HG02970 (cell line): ENCODE measurements around the gene SHE.

Source experiments
- ATAC-seq: cut with Tn5 transposase; IDR thresholded peaks from one replicate; pipeline ENCODE4 v1.9.1; 2021; ENCODE audit warnings: mild to moderate bottlenecking, moderate library complexity, moderate number of reproducible peaks; ENCODE audit not compliant: unreplicated experiment, low FRiP score

SHE gene

DNA sequence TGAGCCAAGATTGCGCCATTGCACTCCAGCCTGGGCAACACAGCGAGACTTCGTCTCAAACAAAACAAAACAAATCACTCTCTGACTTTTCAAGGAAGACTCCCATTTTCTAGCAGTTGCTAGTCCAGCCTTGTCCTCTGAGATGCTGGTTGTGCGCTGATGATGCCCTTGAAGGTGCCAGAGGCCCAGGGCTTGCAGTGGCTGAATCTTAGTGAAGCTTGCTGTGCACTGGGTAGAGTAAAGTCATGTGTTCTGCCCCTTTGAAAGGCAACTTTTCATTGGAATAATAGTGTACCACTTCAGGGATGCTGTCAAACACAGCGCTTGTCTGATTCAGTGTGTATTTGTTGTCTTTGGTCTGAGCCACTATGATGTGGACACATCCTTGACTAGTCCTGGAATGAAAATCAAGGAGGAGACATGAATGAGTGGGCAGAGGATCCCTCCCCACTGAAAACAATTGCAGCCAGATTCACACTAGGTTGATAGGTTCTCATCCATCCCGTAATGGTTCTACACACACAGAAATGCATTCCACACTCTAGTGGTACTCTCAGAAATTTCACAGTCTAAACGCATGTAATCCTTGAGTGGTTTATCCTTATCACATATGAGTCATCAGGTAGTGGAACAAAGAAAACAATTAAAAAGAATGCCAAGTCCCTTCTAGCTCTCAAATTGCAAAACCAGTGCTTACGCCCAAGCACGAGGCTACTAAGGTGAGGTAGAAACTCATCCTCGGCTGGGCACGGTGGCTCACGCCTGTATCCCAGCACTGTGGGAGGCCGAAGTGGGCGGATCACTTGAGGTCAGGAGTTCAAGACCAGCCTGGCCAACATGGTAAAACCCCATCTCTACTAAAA, 18.0 kb downstream of the SHE start:
- ATAC-seq: no peak

DNA sequence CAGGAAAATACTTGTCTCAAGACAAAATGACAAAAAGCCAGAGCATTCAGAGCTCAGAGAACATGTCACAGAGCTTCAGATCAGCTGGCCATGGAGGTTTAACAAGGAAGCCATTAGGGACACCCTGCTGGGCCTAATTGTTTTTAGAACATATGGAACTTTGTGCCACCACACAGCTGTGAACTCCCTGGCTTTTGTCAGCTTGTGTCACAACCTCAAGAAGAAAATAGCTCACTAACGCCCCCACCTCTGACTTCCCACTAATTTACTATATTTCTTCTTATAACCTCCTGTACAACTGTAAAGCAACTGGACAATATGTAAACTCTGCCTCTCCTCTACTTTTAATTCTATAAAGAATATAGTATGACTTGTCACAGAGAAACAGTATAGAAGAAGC, 21.2 kb downstream of the SHE start:
- no peak for ATAC-seq

DNA sequence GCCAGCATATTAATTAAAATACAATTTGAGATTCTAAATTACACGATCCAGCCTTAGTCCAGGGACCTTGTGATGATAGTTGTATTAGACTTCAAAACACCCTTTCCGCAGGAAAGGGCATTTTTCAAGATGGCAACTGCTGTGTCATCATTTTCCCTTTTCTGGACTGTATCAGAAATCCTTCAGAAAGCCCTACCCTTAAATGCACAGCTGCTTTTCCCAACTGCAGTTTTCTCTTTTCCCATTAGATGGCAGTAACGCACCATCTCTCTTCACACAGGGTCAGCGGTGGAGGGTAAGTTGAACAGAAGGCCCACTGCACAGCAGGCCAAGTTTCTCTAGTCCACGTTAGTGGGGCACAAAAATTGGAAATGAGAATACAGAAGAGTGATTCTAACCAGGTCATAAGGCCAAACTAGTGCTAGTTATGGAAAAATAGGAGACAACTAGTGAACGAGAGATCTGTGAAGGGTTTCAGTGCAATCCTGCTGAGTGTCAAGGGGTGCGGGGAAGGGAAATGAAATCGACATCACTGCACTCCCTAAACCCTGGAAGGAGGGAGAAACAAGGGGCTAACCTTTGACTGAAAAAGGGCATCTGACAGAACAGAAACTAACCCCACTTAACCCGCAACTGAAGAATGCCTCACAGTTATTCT, 22.3 kb downstream of the SHE start:
- peak; percentile 56 for ATAC-seq

DNA sequence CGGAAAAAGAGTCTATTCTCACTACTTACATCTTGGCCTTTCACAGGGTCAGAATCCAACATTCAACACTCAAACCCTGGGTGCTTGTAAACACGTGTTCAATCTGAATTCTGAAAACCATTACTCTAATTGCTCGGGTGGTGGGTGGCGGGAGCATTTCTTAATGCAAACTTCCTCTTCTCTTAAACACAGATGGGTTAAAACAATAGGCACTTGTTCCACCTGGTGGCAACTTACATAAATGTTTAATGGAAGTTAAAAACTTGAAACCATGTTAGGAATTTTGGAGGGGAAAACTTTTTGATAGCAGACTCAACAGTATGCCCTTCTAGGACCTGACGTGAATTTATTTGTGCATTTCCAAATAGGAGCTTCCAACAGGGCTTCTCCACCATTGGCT, 23.6 kb downstream of the SHE start:
- ATAC-seq: no peak

DNA sequence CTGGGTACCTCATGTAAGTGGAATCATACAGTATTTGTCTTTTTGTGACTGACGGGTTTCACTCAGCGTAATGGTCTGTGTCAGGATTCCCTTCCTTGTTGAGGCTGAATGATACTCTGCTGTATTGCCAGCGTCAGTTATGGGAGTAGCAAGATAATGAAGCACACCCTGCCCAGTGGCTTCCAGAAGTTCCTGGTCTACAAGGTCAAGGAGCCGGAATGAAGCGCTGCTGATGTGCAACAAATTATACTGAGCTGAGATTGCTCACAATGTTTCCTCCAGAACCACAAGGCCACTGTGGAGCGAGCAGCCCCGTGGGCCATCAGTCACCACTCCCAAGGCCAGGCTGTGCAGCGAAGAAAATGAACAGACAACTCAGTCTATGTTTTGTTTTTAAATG, 24.2 kb downstream of the SHE start:
- no peak for ATAC-seq

DNA sequence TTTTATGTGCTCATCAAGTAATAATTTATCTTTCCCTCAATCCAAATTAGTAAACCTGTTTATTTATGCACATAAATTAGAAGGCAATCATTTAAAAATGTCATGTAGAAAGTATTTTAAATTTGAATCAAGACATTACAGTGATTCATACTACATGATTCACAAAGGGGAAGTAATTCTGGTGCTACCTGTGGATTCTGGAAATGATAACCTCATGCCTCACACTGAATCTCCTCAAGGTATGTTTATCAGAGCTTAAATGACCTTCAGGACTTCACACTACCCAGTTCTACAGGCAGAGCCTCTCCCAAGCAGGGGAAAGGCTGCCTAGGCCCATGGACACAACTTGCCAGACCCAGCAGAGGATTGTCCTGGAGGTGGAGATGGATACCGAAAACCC, 25.4 kb downstream of the SHE start:
- no peak for ATAC-seq

DNA sequence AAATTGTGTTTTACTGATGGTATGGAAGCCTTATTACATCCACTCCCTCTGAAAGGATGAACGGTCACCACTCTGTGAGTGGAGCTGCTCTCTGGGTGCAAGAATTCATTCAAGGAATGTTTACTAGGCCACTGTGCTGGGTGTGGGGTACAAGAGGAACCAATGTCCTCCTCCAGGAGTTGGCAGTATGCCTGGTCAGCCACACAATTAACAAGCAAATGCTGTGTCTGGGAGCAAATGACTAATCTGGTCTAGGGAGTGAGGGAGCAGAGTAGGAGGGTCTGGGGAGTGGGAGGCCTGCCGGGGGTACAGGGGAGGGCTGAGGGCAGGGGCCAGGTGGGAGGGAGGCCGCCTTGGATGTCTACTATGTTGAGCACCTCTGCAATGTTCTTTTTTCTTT, 27.4 kb downstream of the SHE start:
- no peak for ATAC-seq

DNA sequence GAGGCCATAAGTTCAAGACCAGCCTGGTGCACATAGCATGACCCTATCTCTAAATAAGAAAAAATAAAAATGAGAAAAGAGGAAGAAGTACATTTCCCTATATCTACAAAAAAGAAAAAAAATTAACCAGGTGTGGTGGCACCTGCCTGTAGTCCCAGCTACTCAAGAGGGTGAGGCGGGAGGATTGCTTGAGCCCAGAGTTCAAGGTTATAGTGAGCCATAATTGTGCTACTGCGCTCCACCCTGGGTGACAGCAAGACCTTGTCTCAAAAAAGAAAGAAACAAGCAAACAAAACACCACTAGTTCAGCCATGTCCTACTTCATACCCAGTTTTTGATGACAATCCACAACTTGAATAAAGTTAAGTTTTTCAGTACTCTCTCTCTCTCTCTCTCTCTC, 30.9 kb downstream of the SHE start:
- ATAC-seq: no peak

DNA sequence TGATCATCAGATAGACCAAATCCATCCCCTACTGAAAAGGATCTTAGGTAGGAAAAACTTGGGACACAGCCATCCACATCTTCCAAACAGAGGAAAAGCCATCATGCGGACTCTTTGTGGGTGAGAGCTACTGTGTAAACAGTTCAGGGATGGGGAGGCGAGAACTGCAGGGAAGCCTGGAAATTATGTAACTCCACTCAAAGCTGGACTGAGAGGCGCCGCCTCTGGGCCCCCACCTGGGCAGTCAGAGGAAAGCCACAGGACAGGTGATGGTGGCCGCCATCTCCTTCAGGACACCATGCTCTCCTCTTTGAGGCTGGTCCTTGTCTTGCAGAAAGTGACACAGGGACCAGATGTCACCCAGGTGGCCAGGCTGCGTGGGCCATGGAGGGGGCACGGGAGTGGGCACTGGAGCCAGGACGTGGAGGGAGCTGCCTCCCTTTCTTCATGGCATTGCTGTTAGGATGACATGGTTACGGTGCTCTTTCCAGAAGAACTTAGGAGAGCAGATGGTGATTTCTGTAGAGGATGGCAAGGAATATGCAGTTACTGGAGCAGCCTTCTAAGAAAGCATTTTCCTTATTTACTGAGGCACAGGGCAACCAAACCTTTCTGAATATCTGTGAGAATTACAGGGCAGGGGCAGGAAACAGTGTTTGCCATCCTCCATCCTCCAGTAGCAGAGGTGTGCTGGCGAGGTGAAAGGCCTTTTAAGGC, 32.2 kb downstream of the SHE start:
- no peak for ATAC-seq

DNA sequence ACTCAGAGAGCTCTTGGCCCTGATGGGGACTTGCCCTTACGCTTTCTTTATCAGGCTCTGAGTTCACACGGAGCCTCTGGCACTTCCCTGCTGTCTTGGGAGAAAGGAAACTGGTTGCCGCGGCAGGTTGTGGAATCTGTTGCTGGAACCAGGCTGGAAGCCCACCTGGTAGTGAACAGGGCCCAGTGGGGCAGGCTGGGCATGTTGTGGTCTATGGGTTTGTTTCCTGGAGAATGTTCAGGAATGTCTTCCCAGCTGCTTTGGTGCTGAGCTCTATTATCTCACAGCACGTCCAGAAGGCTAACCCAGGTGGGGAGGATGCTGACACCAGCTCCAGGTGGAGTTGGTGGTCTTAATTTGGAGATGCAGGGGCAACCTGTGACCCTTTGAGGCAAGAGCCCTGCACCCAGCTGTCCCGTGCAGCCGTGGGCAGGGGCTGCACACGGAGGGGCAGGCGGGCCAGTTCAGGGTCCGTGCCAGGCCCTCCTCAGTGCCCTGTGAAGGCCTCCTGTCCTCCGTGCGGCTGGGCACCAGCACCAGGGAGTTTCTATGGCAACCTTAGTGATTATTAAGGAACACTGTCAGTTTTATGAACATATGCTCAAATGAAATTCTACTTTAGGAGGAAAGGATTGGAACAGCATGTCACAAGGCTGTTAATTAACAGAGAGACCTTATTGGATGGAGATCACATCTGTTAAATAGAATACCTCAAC, 33.5 kb downstream of the SHE start:
- no peak for ATAC-seq

DNA sequence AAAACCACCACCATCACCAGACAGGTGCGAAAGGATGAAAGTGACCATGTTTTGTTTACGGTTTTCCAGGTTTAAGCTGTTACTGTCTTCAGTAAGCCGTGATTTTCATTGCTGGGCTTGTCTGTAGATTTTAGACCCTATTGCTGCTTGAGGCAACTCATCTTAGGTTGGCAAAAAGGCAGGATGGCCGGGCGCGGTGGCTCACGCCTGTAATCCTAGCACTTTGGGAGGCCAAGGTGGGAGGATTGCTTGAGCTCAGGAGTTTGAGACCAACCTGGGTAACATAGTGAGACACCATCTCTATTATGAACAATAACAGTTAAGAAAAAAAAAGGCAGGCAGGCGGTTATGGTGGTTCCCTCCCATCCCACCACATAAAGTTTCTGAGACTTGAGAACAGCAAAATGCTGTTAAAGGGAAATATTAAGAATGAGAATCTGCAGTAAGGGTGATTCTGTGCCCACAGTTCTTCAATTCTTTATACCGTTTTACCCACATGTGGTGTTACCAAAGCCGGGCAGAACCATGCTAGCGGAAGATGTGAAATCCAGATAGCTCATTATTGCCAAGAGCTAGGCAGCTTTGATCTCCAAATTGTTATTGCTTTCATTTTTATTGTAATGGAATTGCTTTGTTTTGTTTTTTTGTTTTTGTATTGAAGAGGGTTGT, 34.6 kb downstream of the SHE start:
- no peak for ATAC-seq

DNA sequence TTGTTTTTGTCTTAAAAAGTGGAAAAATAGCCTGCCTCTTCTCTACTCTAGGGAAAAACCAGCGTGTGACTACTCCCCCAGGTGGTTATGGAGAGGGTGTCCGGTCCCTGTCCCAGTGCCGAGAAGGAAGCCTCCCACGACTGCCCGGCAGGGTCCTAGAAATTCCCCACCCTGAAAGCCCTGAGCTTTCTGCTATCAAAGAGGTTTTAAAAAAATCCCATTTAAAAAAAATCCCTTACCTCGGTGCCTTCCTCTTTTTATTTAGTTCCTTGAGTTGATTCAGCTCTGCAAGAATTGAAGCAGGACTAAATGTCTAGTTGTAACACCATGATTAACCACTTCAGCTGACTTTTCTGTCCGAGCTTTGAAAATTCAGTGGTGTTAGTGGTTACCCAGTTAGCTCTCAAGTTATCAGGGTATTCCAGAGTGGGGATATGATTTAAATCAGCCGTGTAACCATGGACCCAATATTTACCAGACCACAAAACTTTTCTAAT, 35.2 kb downstream of the SHE start:
- ATAC-seq: no peak

DNA sequence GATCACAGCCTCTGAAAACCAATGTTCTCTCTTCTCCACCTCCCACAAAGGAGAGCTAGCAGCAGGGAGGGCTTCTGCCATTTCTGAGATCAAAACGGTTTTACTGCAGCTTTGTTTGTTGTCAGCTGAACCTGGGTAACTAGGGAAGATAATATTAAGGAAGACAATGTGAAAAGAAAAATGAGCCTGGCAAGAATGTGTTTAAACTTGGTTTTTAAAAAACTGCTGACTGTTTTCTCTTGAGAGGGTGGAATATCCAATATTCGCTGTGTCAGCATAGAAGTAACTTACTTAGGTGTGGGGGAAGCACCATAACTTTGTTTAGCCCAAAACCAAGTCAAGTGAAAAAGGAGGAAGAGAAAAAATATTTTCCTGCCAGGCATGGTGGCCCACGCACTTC, 36.0 kb downstream of the SHE start:
- ATAC-seq: no peak

DNA sequence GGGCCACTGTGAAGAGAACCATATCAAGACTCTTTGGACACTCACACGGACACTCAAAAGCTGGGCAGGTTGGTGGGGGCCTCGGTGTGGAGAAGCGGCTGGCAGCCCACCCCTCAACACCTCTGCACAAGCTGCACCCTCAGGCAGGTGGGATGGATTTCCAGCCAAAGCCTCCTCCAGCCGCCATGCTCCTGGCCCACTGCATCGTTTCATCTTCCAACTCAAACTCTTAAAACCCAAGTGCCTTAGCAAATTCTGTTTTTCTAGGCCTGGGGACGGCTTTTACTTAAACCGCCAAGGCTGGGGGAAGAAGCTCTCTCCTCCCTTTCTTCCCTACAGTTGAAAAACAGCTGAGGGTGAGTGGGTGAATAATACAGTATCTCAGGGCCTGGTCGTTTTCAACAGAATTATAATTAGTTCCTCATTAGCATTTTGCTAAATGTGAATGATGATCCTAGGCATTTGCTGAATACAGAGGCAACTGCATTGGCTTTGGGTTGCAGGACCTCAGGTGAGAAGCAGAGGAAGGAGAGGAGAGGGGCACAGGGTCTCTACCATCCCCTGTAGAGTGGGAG, 36.5 kb downstream of the SHE start:
- ATAC-seq: no peak

DNA sequence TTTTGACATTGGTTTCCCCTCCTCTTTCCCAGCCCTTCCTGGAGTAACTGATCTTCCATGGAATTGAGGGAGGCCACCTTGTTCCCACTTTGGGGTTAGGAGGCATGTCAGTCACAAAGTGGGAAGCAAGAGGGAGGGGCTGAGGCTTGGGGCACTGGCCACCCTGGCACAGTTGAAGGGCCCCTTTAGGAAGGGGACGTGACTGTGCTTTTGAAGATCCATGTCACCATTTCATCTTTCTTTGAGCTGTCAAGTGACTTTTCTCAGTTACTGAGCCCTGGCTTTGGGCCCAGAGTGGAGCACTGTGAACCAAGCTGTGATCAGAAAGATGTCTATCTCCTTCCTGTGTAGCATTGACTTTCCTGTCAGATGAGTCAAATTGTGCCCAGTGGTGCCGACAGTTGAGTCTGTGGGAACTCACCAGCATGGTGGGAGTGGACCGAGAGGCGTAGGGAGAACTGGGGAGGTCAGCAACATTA, 38.7 kb downstream of the SHE start:
- ATAC-seq: no peak

DNA sequence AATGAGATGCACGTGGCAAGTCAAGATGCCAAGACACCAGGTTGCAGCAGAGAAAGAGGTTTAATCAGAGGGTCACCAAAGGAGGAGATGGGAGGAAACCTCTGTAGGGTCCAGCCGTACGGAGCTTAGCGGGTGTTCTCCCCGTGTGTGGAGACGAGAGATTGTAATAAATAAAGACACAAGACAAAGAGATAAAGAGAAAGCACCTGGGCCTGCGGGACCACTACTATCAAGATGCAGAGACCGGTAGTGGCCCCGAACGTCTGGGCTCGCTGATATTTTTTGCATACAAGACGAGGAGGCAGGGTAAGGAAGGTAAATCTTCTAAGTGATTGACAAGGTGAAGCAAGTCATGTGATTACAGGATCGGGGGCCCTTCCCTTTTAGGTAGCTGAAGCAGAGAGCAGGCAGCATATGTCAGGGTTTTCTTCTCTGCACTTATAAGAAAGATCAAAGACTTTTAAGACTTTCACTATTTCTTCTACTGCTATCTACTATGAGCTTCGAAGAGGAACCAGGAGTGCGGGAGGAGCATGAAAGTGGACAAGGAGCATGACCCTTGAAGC, 41.4 kb downstream of the SHE start:
- no peak for ATAC-seq

DNA sequence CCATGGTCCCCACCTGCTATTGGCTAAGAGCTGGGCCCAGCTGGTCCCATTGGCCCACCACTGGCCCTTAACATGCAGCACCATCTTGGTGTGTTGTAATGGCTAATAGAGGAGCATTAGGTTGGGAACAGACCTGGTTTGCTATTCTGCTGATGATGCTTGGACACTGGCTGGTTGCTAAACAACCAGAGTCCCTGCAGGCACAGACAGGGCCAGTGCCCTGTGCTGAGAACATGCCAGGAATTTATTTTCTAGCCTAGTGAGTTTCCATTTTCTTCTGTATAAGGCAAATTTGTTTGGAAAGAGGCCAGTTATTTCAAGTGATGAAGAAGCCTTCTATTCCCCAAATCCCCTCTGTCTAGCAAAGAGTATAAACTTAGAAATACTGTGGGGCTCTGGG, 43.1 kb downstream of the SHE start:
- no peak for ATAC-seq

DNA sequence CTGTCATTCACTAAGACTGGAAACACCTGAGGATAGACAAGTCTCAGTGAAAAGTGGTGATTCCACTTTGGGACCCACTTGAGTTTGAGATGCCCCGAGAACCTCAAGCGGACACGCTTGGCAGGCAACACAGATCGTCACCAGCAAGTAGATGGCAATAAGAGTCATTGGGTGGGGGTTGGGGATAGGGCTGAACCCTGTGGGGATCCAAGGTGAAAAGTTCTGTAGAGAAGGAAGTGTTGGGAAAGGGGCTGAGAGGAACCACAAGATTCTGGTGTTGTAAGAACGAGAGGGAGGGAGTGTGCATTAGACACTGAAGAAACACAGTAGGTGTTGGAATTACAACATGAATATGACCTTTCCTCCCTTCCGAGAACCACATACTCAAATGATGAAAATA, 45.6 kb downstream of the SHE start:
- no peak for ATAC-seq

DNA sequence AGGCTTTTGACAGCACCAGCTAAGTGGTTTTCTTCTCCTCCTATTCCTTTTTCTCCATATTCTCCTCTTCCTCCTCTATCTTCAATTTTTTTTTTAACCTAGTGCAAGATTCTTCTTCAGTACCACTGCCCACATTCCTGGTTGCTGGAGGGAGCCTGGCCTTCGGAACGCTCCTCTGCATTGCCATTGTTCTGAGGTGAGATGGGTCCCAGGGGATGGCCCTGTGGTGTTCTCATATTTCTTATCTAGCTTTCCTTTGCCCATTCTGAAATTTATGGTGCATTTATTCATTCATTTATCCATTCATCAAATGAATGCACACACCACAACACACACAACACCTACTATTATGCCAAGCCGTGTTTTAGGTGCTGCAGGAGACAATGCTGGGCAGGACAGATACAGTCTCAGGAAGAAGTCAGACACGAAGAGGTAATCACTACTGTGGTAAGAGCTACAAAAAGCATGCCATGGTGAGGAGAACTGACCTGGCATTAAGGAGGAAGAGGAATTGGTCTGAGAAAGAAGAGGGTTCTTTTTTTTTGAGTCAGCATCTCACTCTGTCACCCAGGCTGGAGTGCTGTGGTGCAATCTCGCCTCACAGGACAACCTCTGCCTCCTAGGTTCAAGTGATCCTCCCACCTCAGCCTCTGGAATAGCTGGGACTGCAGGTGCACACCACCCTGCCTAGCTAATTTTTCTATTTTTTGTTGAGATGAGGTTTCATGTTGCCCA, 47.7 kb downstream of the SHE start:
- no peak for ATAC-seq
